Astrocyte (in vitro differentiated cells and primary cell): Measurements from ENCODE around the gene ASTN1. TPM values are rescaled to one million over a fixed set of nuclear protein-coding genes. Genes with fewer than 3 reads are reported as not detected.

ENCODE experiments used
- DNase-seq: peaks from one replicate; pipeline ENCODE4 v3.0.0-alpha.2; 2010; ENCODE audit warnings: low read depth
- FAIRE-seq: peaks from 2 replicates; lab custom pipeline; 2011; peaks lifted over from hg19 to GRCh38; lab: Jason Lieb, UNC
- H2AFZ ChIP-seq: 2 replicates; pipeline ENCODE4 v1.6.0; 2012; ENCODE audit warnings: low read depth, low read length, inconsistent platforms
- H3K27ac ChIP-seq: 2 replicates; pipeline ENCODE4 v1.5.1; 2011; ENCODE audit warnings: low read depth, low read length, inconsistent platforms
- H3K27me3 ChIP-seq: 2 replicates; pipeline ENCODE4 v1.6.0; 2011; ENCODE audit warnings: low read length, inconsistent platforms; ENCODE audit not compliant: insufficient read depth
- H3K36me3 ChIP-seq: 2 replicates; pipeline ENCODE4 v1.5.1; 2011; ENCODE audit warnings: low read length, inconsistent platforms; ENCODE audit not compliant: insufficient read depth
- H3K4me1 ChIP-seq: 2 replicates; pipeline ENCODE4 v1.5.1; 2011; ENCODE audit warnings: low read length, inconsistent platforms; ENCODE audit not compliant: insufficient read depth
- H3K4me2 ChIP-seq: 2 replicates; pipeline ENCODE4 v1.6.0; 2012; ENCODE audit warnings: low read length, inconsistent platforms
- H3K4me3 ChIP-seq: 2 replicates; pipeline ENCODE4 v1.5.1; 2011; ENCODE audit warnings: low read depth, mild to moderate bottlenecking, low read length, inconsistent platforms; ENCODE audit not compliant: insufficient read depth
- H3K79me2 ChIP-seq: 2 replicates; pipeline ENCODE4 v1.6.0; 2012; ENCODE audit warnings: mild to moderate bottlenecking, low read length, inconsistent platforms; ENCODE audit not compliant: insufficient read depth
- H3K9ac ChIP-seq: 2 replicates; pipeline ENCODE4 v1.6.0; 2012; ENCODE audit warnings: mild to moderate bottlenecking, low read length, inconsistent platforms
- H3K9me3 ChIP-seq: 2 replicates; pipeline ENCODE4 v1.5.1; 2012; ENCODE audit warnings: low read depth, mild to moderate bottlenecking, low read length, inconsistent platforms; ENCODE audit not compliant: insufficient read depth
- H4K20me1 ChIP-seq: 2 replicates; pipeline ENCODE4 v1.6.0; 2012; ENCODE audit warnings: low read length, inconsistent platforms; ENCODE audit not compliant: insufficient read depth
- H3K27ac Mint-ChIP-seq: one replicate; pipeline ENCODE4 v1.8.0; 2021; ENCODE audit warnings: mild to moderate bottlenecking, mixed read lengths; ENCODE audit not compliant: unreplicated experiment
- H3K27me3 Mint-ChIP-seq: one replicate; pipeline ENCODE4 v1.8.0; 2021; ENCODE audit warnings: low read depth, mixed read lengths; ENCODE audit not compliant: unreplicated experiment
- H3K36me3 Mint-ChIP-seq: one replicate; pipeline ENCODE4 v1.8.0; 2021; ENCODE audit warnings: low read depth, mixed read lengths; ENCODE audit not compliant: unreplicated experiment
- H3K4me1 Mint-ChIP-seq: one replicate; pipeline ENCODE4 v1.8.0; 2021; ENCODE audit warnings: low read depth, mixed read lengths; ENCODE audit not compliant: unreplicated experiment
- H3K4me3 Mint-ChIP-seq: one replicate; pipeline ENCODE4 v1.8.0; 2021; ENCODE audit warnings: mild to moderate bottlenecking, moderate library complexity, mixed read lengths; ENCODE audit not compliant: unreplicated experiment
- H3K9me3 Mint-ChIP-seq: one replicate; pipeline ENCODE4 v1.8.0; 2021; ENCODE audit warnings: mild to moderate bottlenecking, mixed read lengths; ENCODE audit not compliant: unreplicated experiment
- EZH2 ChIP-seq: IDR thresholded peaks from 2 replicates; pipeline ENCODE4 v1.6.1; 2012; ENCODE audit warnings: mild to moderate bottlenecking, low read length, inconsistent platforms; ENCODE audit not compliant: insufficient read depth
- total RNA-seq: library from RNA; stranded (reverse); gene quantifications from 2 replicates; pipeline ENCODE4 v1.2.1, GENCODE V29; 2021
- TF ChIP-seq, protein P1 (sequence below): IDR thresholded peaks from 2 replicates; pipeline ENCODE4 v1.5.1; 2011; ENCODE audit warnings: low read depth, mild to moderate bottlenecking, inconsistent platforms, low read length, moderate library complexity; ENCODE audit not compliant: insufficient read depth

ASTN1 gene
- total RNA-seq, 1 donor from 2014 or later: 0.50 TPM

DNA sequence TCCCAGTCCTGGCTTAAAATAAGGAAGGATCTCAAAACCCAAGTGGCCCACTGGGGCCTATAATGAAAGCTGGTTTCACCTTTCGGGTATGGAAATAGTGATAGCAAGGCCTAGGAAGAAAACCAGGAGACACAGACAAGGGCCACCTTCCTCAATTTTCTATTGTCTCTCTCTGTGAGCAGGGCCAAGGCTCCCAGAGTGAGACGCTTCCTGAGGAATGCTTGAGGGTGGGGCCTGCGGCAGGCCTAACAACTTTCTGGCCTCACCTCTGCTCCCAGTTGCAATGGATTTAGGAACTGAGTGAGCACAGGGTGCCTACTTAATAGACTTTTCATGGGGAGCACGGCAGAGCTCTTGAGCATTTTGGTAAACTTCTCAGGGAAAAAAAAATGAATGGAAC lies 300.9 kb downstream of the ASTN1 start:
- Histone ChIP-seq H3K4me1 (no peaks in the 10 kb centered on the region), H3K79me2 (no peaks in the 10 kb centered on the region), H4K20me1 (no peaks in the 10 kb centered on the region), H3K27me3 (no peaks in the 10 kb centered on the region), H3K4me3 (no peak overlapping the region), H3K4me2 (no peak overlapping the region), H2AFZ (no peak overlapping the region), H3K9ac (no peak overlapping the region), H3K9me3 (no peaks in the 10 kb centered on the region), H3K27ac (no peak overlapping the region), H3K36me3 (no peaks in the 10 kb centered on the region)
- FAIRE-seq: no peak
- H3K9me3 Mint-ChIP-seq: peaks cover 1% of the 10 kb centered on the region
- H3K36me3 Mint-ChIP-seq: no peaks in the 10 kb centered on the region
- H3K4me1 Mint-ChIP-seq: peaks cover 1% of the 10 kb centered on the region
- H3K27me3 Mint-ChIP-seq: peaks cover 11% of the 10 kb centered on the region
- H3K27ac Mint-ChIP-seq: no peak overlapping the region
- DNase-seq: no peak
- no peak overlapping the region for H3K4me3 Mint-ChIP-seq
- no peak for TF ChIP-seq EZH2
- TF ChIP-seq, protein P1, sequence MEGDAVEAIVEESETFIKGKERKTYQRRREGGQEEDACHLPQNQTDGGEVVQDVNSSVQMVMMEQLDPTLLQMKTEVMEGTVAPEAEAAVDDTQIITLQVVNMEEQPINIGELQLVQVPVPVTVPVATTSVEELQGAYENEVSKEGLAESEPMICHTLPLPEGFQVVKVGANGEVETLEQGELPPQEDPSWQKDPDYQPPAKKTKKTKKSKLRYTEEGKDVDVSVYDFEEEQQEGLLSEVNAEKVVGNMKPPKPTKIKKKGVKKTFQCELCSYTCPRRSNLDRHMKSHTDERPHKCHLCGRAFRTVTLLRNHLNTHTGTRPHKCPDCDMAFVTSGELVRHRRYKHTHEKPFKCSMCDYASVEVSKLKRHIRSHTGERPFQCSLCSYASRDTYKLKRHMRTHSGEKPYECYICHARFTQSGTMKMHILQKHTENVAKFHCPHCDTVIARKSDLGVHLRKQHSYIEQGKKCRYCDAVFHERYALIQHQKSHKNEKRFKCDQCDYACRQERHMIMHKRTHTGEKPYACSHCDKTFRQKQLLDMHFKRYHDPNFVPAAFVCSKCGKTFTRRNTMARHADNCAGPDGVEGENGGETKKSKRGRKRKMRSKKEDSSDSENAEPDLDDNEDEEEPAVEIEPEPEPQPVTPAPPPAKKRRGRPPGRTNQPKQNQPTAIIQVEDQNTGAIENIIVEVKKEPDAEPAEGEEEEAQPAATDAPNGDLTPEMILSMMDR: no peak

GRCh38 chr1:176858433-176858916 lies 306.0 kb downstream of the ASTN1 start:
- Mint-ChIP-seq H3K36me3 (no peaks in the 10 kb centered on the region), H3K9me3 (no peaks in the 10 kb centered on the region), H3K4me1 (peaks cover 5% of the 10 kb centered on the region), H3K27ac (no peak overlapping the region), H3K4me3 (no peak overlapping the region), H3K27me3 (peaks cover 14% of the 10 kb centered on the region)
- Histone ChIP-seq H3K9me3 (no peaks in the 10 kb centered on the region), H3K79me2 (no peaks in the 10 kb centered on the region), H4K20me1 (no peaks in the 10 kb centered on the region), H2AFZ (no peak overlapping the region), H3K27ac (no peak overlapping the region), H3K9ac (no peak overlapping the region), H3K4me3 (no peak overlapping the region), H3K4me2 (no peak overlapping the region), H3K27me3 (no peaks in the 10 kb centered on the region), H3K4me1 (no peaks in the 10 kb centered on the region), H3K36me3 (no peaks in the 10 kb centered on the region)
- TF ChIP-seq, protein P1: no peak
- no peak for TF ChIP-seq EZH2
- DNase-seq (no peak), FAIRE-seq (no peak)

DNA sequence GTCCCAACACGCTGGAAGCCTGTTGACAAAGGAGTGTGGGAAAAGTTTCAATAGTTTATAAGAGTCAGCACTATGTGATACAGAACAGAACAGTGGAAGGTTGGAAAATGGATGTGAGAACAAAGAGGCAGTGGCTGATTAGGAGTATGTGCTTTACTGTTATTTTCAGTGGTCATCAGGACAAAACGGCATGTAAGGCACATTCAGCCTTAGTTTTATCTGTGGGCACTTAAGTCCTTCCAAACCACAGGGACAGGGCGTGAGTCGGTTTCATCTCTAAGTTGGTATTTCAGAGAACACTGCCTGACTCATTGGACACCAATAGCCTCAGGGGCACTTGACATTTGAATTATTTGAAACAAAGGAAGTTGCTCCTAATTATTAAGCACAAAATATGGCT lies 306.9 kb downstream of the ASTN1 start:
- H3K4me3 ChIP-seq: no peak overlapping the region
- Mint-ChIP-seq H3K27ac (no peak overlapping the region), H3K36me3 (no peaks in the 10 kb centered on the region), H3K27me3 (peaks cover 15% of the 10 kb centered on the region), H3K4me1 (peaks cover 5% of the 10 kb centered on the region), H3K4me3 (no peak overlapping the region), H3K9me3 (no peaks in the 10 kb centered on the region)
- no peaks in the 10 kb centered on the region for H3K27me3 ChIP-seq
- DNase-seq (no peak), FAIRE-seq (no peak)
- no peak overlapping the region for H3K4me2 ChIP-seq
- no peaks in the 10 kb centered on the region for H3K9me3 ChIP-seq
- no peaks in the 10 kb centered on the region for H4K20me1 ChIP-seq
- H2AFZ ChIP-seq: no peak overlapping the region
- H3K79me2 ChIP-seq: no peaks in the 10 kb centered on the region
- no peaks in the 10 kb centered on the region for H3K4me1 ChIP-seq
- H3K9ac ChIP-seq: no peak overlapping the region
- TF ChIP-seq EZH2: no peak
- TF ChIP-seq, protein P1: no peak
- H3K36me3 ChIP-seq: no peaks in the 10 kb centered on the region
- H3K27ac ChIP-seq: no peak overlapping the region
